Suprapubic skin (tissue), 4 donors: ENCODE data around the gene PROP1.
"Not testable (repeated sequence)": the region's sequence is repeated elsewhere in the genome, so short reads cannot be mapped to it uniquely, and the experiment has no call there.

ENCODE experiments used
- POLR2A ChIP-seq, 2 donors: fragments of 450-650 bp; IDR thresholded peaks; one replicate each; pipeline ENCODE4 v1.6.1; 2017; ENCODE audit warnings: antibody characterized with exemption in 2 of 2, mild to moderate bottlenecking in 2 of 2, moderate library complexity in 2 of 2
- POLR2AphosphoS5 ChIP-seq, 3 donors: sonication (generic); formaldehyde crosslinking; IDR thresholded peaks; one replicate each; pipeline ENCODE4 v1.6.1; 2017; ENCODE audit warnings: antibody characterized with exemption in 3 of 3
- TF ChIP-seq, protein P1 (sequence below), 2 donors: fragments of 200-600 bp in 1 of 2; fragments of 450-650 bp in 1 of 2; sonication (generic) in 1 of 2; IDR thresholded peaks; one replicate each; pipeline ENCODE4 v1.5.1; 2016 to 2019; ENCODE audit warnings: antibody characterized with exemption in 2 of 2, mild to moderate bottlenecking in 1 of 2, moderate library complexity in 1 of 2

DNA sequence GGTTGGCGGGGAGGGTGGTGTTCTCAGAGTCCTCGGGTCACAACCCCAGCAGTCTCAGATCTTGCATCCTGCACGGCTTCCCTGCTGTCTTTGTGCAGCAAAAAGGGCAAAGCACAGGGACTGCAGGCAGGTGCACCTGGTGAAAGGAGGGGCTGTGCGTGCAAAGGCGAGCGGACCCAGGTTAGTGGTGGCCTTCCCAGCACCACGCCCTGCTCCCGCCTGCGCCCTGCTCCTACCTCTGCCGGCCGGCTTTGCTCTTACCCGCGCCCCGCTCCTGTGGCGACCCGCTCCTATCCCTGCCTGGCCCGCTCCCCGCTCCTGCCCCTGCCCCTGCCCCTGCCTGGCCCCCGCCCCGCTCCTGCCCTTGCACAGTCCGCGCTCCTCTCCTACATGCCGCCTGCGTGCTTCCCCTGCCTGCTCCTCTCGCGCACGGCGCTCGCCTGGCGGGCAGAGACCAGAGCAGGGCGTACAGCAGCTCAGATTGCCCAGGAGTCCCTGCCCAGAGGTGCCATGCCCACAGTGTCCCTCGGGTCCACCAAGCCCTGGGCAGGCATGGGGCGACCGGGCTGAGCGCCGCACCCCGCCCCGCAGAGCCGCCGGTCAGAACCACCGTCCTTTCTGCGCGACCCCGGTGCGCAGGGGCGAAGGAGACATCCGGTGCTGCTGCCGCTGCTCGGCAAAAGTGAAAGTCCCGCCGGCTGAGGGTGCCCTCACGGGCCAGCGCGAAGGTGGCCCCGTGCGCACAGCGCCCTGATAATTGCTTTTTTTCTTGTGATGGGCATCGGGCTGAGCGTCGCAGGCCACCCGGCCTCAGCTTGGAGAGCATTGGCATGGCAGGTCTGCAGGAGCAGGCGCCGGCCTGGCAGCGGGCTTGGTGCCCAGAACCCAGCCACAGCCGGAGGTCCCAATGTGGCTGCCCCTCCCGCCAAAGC is 52.0 kb downstream of the PROP1 start:
- not testable (repeated sequence) for TF ChIP-seq POLR2AphosphoS5, POLR2A (IDR thresholded peaks at IDR 0.05)
- TF ChIP-seq, protein P1, sequence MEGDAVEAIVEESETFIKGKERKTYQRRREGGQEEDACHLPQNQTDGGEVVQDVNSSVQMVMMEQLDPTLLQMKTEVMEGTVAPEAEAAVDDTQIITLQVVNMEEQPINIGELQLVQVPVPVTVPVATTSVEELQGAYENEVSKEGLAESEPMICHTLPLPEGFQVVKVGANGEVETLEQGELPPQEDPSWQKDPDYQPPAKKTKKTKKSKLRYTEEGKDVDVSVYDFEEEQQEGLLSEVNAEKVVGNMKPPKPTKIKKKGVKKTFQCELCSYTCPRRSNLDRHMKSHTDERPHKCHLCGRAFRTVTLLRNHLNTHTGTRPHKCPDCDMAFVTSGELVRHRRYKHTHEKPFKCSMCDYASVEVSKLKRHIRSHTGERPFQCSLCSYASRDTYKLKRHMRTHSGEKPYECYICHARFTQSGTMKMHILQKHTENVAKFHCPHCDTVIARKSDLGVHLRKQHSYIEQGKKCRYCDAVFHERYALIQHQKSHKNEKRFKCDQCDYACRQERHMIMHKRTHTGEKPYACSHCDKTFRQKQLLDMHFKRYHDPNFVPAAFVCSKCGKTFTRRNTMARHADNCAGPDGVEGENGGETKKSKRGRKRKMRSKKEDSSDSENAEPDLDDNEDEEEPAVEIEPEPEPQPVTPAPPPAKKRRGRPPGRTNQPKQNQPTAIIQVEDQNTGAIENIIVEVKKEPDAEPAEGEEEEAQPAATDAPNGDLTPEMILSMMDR (IDR thresholded peaks at IDR 0.05) = not testable (repeated sequence)
